ENCODE data around the gene PRSS53.

Gene PRSS53

DNA sequence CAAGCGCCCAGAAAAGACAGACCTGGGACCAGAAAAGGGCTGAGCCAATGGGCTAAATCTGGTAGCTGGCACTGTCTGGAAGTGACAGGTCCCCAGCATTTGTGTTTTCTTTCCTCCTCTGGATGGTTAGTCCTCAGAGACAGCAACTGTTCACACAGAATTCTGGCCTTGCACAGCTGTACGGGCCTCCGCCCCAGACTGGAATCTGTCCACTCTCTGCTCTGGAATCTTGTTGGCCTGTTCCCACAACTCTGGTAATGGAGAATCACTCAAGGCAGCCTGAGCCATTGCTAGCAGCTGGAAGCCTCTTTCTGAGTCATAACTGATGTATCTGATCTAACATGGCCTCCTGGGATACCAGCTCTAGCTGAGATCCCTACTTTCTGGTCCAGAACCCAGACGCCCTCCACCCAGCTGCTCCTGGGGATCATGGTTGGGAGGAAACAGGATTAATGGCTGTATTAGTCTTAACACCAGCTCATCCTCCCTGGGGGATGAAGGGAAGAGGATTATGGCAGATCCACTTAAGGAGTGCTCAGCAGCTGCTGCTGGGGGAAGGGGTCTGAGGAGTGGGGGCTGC lies 23.8 kb downstream of the PRSS53 start:
- H3K36me3 ChIP-seq (replicated peaks; ENCODE audit: insufficient read depth, low read length) = no peaks in the 10 kb centered on the region
- TF ChIP-seq EZH2phosphoT487 (IDR thresholded peaks at IDR 0.05; ENCODE audit: low read length) (no peak), EZH2 (optimal IDR thresholded peaks at IDR 0.05; ENCODE audit: low read depth, low read length) (no peak)
- TF ChIP-seq, protein P1, sequence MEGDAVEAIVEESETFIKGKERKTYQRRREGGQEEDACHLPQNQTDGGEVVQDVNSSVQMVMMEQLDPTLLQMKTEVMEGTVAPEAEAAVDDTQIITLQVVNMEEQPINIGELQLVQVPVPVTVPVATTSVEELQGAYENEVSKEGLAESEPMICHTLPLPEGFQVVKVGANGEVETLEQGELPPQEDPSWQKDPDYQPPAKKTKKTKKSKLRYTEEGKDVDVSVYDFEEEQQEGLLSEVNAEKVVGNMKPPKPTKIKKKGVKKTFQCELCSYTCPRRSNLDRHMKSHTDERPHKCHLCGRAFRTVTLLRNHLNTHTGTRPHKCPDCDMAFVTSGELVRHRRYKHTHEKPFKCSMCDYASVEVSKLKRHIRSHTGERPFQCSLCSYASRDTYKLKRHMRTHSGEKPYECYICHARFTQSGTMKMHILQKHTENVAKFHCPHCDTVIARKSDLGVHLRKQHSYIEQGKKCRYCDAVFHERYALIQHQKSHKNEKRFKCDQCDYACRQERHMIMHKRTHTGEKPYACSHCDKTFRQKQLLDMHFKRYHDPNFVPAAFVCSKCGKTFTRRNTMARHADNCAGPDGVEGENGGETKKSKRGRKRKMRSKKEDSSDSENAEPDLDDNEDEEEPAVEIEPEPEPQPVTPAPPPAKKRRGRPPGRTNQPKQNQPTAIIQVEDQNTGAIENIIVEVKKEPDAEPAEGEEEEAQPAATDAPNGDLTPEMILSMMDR (IDR thresholded peaks at IDR 0.05; ENCODE audit: low read length) = no peak
- no peaks in the 10 kb centered on the region for H3K9me2 ChIP-seq (replicated peaks; ENCODE audit: insufficient read depth, low read length)
- H3K79me2 ChIP-seq (ENCODE audit: low read length) = peaks cover 24% of the 10 kb centered on the region
- H3K4me1 ChIP-seq (ENCODE audit: low read length) = no peaks in the 10 kb centered on the region
- H2AFZ ChIP-seq (ENCODE audit: low read length) = no peak overlapping the region
- no peak overlapping the region for H3K27ac ChIP-seq (ENCODE audit: low read length)
- no peaks in the 10 kb centered on the region for H3F3A ChIP-seq (ENCODE audit: insufficient read depth, low read length)
- DNase-seq = no peak
- no peaks in the 10 kb centered on the region for H3K9me3 ChIP-seq (replicated peaks; ENCODE audit: insufficient read depth, low read length)
- no peak overlapping the region for H3K4me2 ChIP-seq (ENCODE audit: low read depth, low read length)
- H4K20me1 ChIP-seq (ENCODE audit: insufficient read depth, low read length) = no peaks in the 10 kb centered on the region; the same call in 1 of the 2 replicates
- no peak overlapping the region for H3K4me3 ChIP-seq (ENCODE audit: low read length)
- H3K9ac ChIP-seq (ENCODE audit: low read length) = no peak overlapping the region
- H3K27me3 ChIP-seq (replicated peaks; ENCODE audit: insufficient read depth, low read length) = no peaks in the 10 kb centered on the region

DNA sequence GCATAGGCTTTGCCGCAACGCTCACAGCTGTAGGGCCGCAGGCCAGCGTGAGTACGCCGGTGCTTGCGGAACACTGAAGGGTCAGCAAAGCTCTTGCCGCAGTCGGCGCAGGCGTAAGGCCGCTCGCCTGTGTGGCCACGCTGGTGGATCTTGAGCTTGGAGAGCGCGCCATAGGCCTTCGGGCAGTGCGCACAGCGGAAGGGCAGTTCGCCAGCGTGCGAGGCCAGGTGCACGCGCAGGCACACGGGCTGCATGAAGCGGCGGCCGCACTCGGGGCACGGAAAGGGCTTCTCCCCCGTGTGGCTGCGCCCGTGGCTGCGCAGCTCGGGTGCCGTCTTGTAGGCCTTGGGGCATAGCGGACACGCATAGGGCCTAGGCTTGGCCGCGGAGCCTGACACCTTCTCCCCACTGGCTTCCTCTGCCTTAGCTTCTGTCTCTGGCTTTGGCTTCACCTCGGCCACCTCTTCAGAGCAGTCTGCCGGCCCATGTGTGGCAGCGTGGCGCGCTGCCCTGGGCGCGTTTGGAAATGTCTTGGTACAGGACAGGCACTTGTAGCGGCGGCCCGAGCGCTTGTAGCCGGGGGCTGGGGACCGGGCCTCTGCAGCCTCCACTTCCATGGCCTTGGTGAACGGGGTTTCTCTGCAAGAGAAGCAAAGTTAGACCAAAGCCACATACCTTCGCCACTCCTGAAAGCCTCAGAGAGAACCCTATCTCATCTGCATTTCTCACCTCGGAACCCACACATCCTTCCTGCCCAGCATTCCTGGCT lies 24.7 kb downstream of the PRSS53 start:
- H4K20me1 ChIP-seq (ENCODE audit: insufficient read depth, low read length) = no peaks in the 10 kb centered on the region; the same call in 1 of the 2 replicates
- H3K27ac ChIP-seq (ENCODE audit: low read length) = no peak overlapping the region
- H3K4me1 ChIP-seq (ENCODE audit: low read length) = no peaks in the 10 kb centered on the region
- no peaks in the 10 kb centered on the region for H3K9me2 ChIP-seq (replicated peaks; ENCODE audit: insufficient read depth, low read length)
- H3K4me3 ChIP-seq (ENCODE audit: low read length) = no peak overlapping the region
- H3K9ac ChIP-seq (ENCODE audit: low read length) = no peak overlapping the region
- H3F3A ChIP-seq (ENCODE audit: insufficient read depth, low read length) = no peaks in the 10 kb centered on the region
- no peak overlapping the region for H3K4me2 ChIP-seq (ENCODE audit: low read depth, low read length)
- TF ChIP-seq, protein P1 (IDR thresholded peaks at IDR 0.05; ENCODE audit: low read length) = no peak
- TF ChIP-seq EZH2 (optimal IDR thresholded peaks at IDR 0.05; ENCODE audit: low read depth, low read length) (no peak), EZH2phosphoT487 (IDR thresholded peaks at IDR 0.05; ENCODE audit: low read length) (no peak)
- DNase-seq = no peak
- peaks cover 20% of the 10 kb centered on the region for H3K79me2 ChIP-seq (ENCODE audit: low read length)
- no peaks in the 10 kb centered on the region for H3K9me3 ChIP-seq (replicated peaks; ENCODE audit: insufficient read depth, low read length)
- no peak overlapping the region for H2AFZ ChIP-seq (ENCODE audit: low read length)
- no peaks in the 10 kb centered on the region for H3K36me3 ChIP-seq (replicated peaks; ENCODE audit: insufficient read depth, low read length)
- H3K27me3 ChIP-seq (replicated peaks; ENCODE audit: insufficient read depth, low read length) = no peaks in the 10 kb centered on the region

DNA sequence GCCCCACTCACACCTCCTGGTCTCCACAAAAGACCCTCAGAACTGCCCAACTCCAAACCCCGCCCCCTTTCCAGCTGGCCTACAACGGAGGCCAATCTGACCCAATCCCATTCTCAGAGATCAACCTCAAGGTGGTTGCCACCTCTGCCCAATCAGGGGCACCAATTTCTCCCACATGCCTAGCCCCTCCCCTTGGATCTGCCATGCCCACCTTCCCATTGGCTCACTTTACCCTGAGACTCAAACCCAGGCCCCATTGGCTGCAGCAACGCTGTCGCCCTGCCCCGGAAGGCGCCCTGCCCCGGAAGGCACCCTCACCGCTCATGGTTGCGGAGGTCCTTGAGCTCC lies 25.3 kb downstream of the PRSS53 start:
- TF ChIP-seq, protein P1 (IDR thresholded peaks at IDR 0.05; ENCODE audit: low read length) = no peak
- TF ChIP-seq EZH2phosphoT487 (IDR thresholded peaks at IDR 0.05; ENCODE audit: low read length) (no peak), EZH2 (optimal IDR thresholded peaks at IDR 0.05; ENCODE audit: low read depth, low read length) (no peak)
- no peak overlapping the region for H3K9ac ChIP-seq (ENCODE audit: low read length)
- no peaks in the 10 kb centered on the region for H3K27me3 ChIP-seq (replicated peaks; ENCODE audit: insufficient read depth, low read length)
- H3K4me1 ChIP-seq (ENCODE audit: low read length) = no peaks in the 10 kb centered on the region
- no peak overlapping the region for H2AFZ ChIP-seq (ENCODE audit: low read length)
- H3K9me2 ChIP-seq (replicated peaks; ENCODE audit: insufficient read depth, low read length) = no peaks in the 10 kb centered on the region
- H3K4me2 ChIP-seq (ENCODE audit: low read depth, low read length) = no peak overlapping the region
- H3K27ac ChIP-seq (ENCODE audit: low read length) = no peak overlapping the region
- H3K36me3 ChIP-seq (replicated peaks; ENCODE audit: insufficient read depth, low read length) = no peaks in the 10 kb centered on the region
- peaks cover 15% of the 10 kb centered on the region for H3K79me2 ChIP-seq (ENCODE audit: low read length)
- H3K9me3 ChIP-seq (replicated peaks; ENCODE audit: insufficient read depth, low read length) = no peaks in the 10 kb centered on the region
- no peaks in the 10 kb centered on the region; the same call in 1 of the 2 replicates for H4K20me1 ChIP-seq (ENCODE audit: insufficient read depth, low read length)
- no peaks in the 10 kb centered on the region for H3F3A ChIP-seq (ENCODE audit: insufficient read depth, low read length)
- DNase-seq = no peak
- H3K4me3 ChIP-seq (ENCODE audit: low read length) = no peak overlapping the region
